Astrocyte of the spinal cord (primary cell): Measurements from ENCODE around the gene SLC24A4.

Source experiments
- DNase-seq: peaks from one replicate; pipeline ENCODE4 v3.0.0; 2011; ENCODE audit warnings: low read depth, low spot score
- H3K4me3 ChIP-seq: 2 replicates; pipeline ENCODE4 v1.5.1; 2011; ENCODE audit warnings: low read depth, mild to moderate bottlenecking, low read length, moderate library complexity
- CTCF ChIP-seq: IDR thresholded peaks from 2 replicates; pipeline ENCODE4 v1.5.1; 2012; ENCODE audit warnings: low read depth, mild to moderate bottlenecking, low read length, inconsistent platforms
- in situ Hi-C: cut with HindIII; loops from 2 replicates; pipeline ENCODE4 v1.10.0; 2017; ENCODE audit warnings: low sequenced_read_pairs

SLC24A4 gene

GRCh38 chr14:92451755-92452154 lies 128.8 kb downstream of the SLC24A4 start:
- no peak for TF ChIP-seq CTCF
- in situ Hi-C loops = no loop called here
- no peak overlapping the region for H3K4me3 ChIP-seq
- no peak for DNase-seq

- no peak for TF ChIP-seq CTCF
- H3K4me3 ChIP-seq = no peak overlapping the region
- in situ Hi-C loops = no loop called here
- DNase-seq = no peak
Observed at GRCh38 chr14:92452471-92452870, 129.5 kb downstream of the SLC24A4 start.

GRCh38 chr14:92453691-92454090 lies 130.7 kb downstream of the SLC24A4 start:
- no peak overlapping the region for H3K4me3 ChIP-seq
- no peak for DNase-seq
- no peak for TF ChIP-seq CTCF
- in situ Hi-C loops = no loop called here

GRCh38 chr14:92455231-92455630 lies 132.3 kb downstream of the SLC24A4 start:
- no peak overlapping the region for H3K4me3 ChIP-seq
- no peak for DNase-seq
- in situ Hi-C loops = no loop called here
- no peak for TF ChIP-seq CTCF

GRCh38 chr14:92456215-92457015 lies 133.4 kb downstream of the SLC24A4 start:
- in situ Hi-C loops = no loop called here
- peak; percentile 63 for DNase-seq
- peak; percentile 73 for TF ChIP-seq CTCF
- no peak overlapping the region for H3K4me3 ChIP-seq

- H3K4me3 ChIP-seq = no peak overlapping the region
- DNase-seq = no peak
- in situ Hi-C loops = no loop called here
- TF ChIP-seq CTCF = no peak
Observed at GRCh38 chr14:92457016-92457565, 134.1 kb downstream of the SLC24A4 start.
